HepG2 (cell line): ENCODE measurements around the gene RABGGTA. TPM values are rescaled to one million over a fixed set of nuclear protein-coding genes. Genes with fewer than 3 reads are reported as not detected.

Experiments used
- CSRNP1 ChIP-seq: sonication (generic); formaldehyde crosslinking; IDR thresholded peaks from 2 replicates; pipeline ENCODE4 v1.8.1; 2023; ENCODE audit warnings: mild to moderate bottlenecking, missing genetic modification reagents
- FOSL2 ChIP-seq: sonication (generic); formaldehyde crosslinking; IDR thresholded peaks from 2 replicates; pipeline ENCODE4 v1.4.0; 2020; ENCODE audit warnings: missing genetic modification reagents
- FOXO1 ChIP-seq: sonication (generic); formaldehyde crosslinking; IDR thresholded peaks from 2 replicates; pipeline ENCODE4 v1.4.0; 2020; ENCODE audit warnings: missing genetic modification reagents
- KDM2A ChIP-seq: sonication (generic); formaldehyde crosslinking; IDR thresholded peaks from 2 replicates; pipeline ENCODE4 v1.4.0; 2020; ENCODE audit warnings: low read depth, missing genetic modification reagents, borderline replicate concordance
- KDM4B ChIP-seq: sonication (generic); formaldehyde crosslinking; IDR thresholded peaks from 2 replicates; pipeline ENCODE4 v1.4.0; 2020; ENCODE audit warnings: missing genetic modification reagents
- MBNL3 ChIP-seq: fragments of 250-450 bp; sonication (Bioruptor Pico); conservative IDR thresholded peaks from 2 replicates; pipeline ENCODE4 v1.8.0; 2022; ENCODE audit warnings: mild to moderate bottlenecking, inconsistent platforms
- MEF2D ChIP-seq: sonication (generic); formaldehyde crosslinking; IDR thresholded peaks from 2 replicates; pipeline ENCODE4 v1.5.1; 2020; ENCODE audit warnings: mild to moderate bottlenecking, missing genetic modification reagents
- NFYB ChIP-seq: sonication (generic); formaldehyde crosslinking; IDR thresholded peaks from 2 replicates; pipeline ENCODE4 v1.4.0; 2020; ENCODE audit warnings: missing genetic modification reagents
- SP2 ChIP-seq: sonication (generic); formaldehyde crosslinking; IDR thresholded peaks from 2 replicates; pipeline ENCODE4 v1.5.1; 2020; ENCODE audit warnings: mild to moderate bottlenecking, missing genetic modification reagents
- TBX3 ChIP-seq: fragments of 450-650 bp; IDR thresholded peaks from 2 replicates; pipeline ENCODE4 v1.6.1; 2017; ENCODE audit warnings: antibody characterized with exemption, mild to moderate bottlenecking, inconsistent platforms, borderline replicate concordance
- THAP9 ChIP-seq: sonication (generic); formaldehyde crosslinking; IDR thresholded peaks from 2 replicates; pipeline ENCODE4; 2020; ENCODE audit warnings: missing genetic modification reagents, mild to moderate bottlenecking, borderline replicate concordance
- ZBTB43 ChIP-seq: sonication (generic); formaldehyde crosslinking; conservative IDR thresholded peaks from 2 replicates; pipeline ENCODE4 v1.4.0; 2020; ENCODE audit warnings: missing genetic modification reagents
- ZFP41 ChIP-seq: sonication (generic); formaldehyde crosslinking; IDR thresholded peaks from 2 replicates; pipeline ENCODE4 v1.4.0; 2020; ENCODE audit warnings: mild to moderate bottlenecking, missing genetic modification reagents, borderline replicate concordance
- ZMYM4 ChIP-seq: sonication (generic); formaldehyde crosslinking; IDR thresholded peaks from 2 replicates; pipeline ENCODE4 v1.8.1; 2023; ENCODE audit warnings: mild to moderate bottlenecking, missing genetic modification reagents
- ZNF12 ChIP-seq: sonication (generic); formaldehyde crosslinking; IDR thresholded peaks from 2 replicates; pipeline ENCODE4 v1.5.0; 2020; ENCODE audit warnings: missing genetic modification reagents
- ZNF788 ChIP-seq: sonication (generic); formaldehyde crosslinking; IDR thresholded peaks from 2 replicates; pipeline ENCODE4 v1.5.0; 2020; ENCODE audit warnings: mild to moderate bottlenecking, missing genetic modification reagents, borderline replicate concordance
- polyA plus RNA-seq, 8 experiments: library from polyadenylated mRNA; depleted of rRNA in 3 of 8; stranded (reverse) in 7 of 8; unstranded in 1 of 8; fragments of >200 nt; fragmentation: Illumina TruSeq in 4 of 8; extraction: Trizol in 4 of 8; gene quantifications; 2 replicates each; pipeline versions ENCODE4 v1.2.1 to v1.2.3, GENCODE V29; 2011 to 2016; ENCODE audit warnings: low read depth in 4 of 8, missing spikeins in 1 of 8, mixed read lengths in 1 of 8; ENCODE audit not compliant: insufficient read depth in 1 of 8
- total RNA-seq, 5 experiments: library from RNA; depleted of rRNA; stranded (reverse); fragments of >200 nt; fragmentation: Illumina TruSeq; extraction: Trizol; gene quantifications; 2 replicates each; pipeline ENCODE4 v1.2.3, GENCODE V29; 2016; ENCODE audit warnings: low read depth in 1 of 5
- TF ChIP-seq, protein P1 (sequence below): IDR thresholded peaks from 2 replicates; pipeline ENCODE4 v1.4.0; 2020; ENCODE audit warnings: mild to moderate bottlenecking, missing genetic modification reagents

Gene RABGGTA
- total and polyA plus RNA-seq, 2 of the 13 experiments (the other 11 are each of a cell fraction or from before 2014, with no cell fraction given): 57.9 to 90.8 TPM

DNA sequence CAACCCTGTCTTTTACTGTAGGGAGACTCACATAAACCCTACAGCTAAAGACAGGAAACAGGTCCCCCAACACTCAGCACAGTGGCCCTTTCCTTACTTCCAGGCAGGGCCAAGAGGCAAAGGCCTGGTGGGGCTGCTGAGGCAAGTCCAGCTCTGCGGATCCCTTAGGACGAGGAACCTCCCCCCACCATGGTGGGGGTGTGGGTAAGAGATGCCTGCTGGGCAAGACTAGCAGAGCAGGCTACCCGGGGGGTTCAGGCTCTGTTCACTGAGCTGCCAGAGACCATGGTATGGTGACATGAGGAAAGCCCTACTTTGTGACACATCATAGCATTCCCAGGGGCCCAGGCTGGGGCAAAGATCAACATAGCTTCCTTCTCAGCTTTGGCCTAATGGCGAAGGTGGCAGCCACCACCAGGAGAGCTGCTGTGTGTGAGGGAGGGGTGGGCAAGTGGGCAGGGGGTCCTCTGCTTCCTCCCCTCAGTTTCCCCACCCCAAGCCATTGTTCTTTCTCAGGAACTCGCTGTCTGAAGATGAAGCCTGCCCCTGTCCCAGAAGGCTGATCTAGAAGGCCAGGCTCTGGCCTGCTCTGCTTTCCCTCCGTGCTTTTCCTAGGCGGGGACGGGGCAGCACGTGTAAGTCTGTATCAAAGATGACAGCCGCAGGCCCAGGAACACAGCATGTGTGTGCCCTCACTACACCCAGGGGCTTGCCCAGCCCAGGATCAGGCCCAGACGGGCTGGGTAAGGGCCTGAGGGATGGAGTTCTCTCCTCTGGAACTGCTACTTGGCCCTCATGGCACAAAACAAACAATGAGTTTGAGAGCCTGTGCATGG lies 18.9 kb downstream of the RABGGTA start (continued):
- TF ChIP-seq THAP9 (CRISPR knock-in tag) (peak; percentile 86), CSRNP1 (CRISPR knock-in tag) (peak; percentile 72; the same call in 1 of the 2 replicates), FOSL2 (CRISPR knock-in tag) (peak; percentile 88), KDM4B (no peak; the same call in 1 of the 2 replicates), FOXO1 (CRISPR knock-in tag) (peak; percentile 61; the same call in 1 of the 2 replicates), ZMYM4 (CRISPR knock-in tag) (no peak; the same call in 1 of the 2 replicates), KDM2A (CRISPR knock-in tag) (peak; percentile 39; the same call in 1 of the 2 replicates), NFYB (CRISPR knock-in tag) (no peak), ZNF788 (CRISPR knock-in tag) (no peak), ZBTB43 (CRISPR knock-in tag) (no peak), ZNF12 (CRISPR knock-in tag) (peak; percentile 11; the same call in 1 of the 2 replicates), SP2 (no peak), MBNL3 (CRISPR knock-in tag) (0 out of 2 replicates have a peak, but pooled peaks have one; percentile 27), ZFP41 (CRISPR knock-in tag) (0 out of 2 replicates have a peak, but pooled peaks have one; percentile 50), MEF2D (peak; percentile 65; the same call in 1 of the 2 replicates), TBX3 (peak; percentile 58; the same call in 1 of the 2 replicates)
- TF ChIP-seq, protein P1, sequence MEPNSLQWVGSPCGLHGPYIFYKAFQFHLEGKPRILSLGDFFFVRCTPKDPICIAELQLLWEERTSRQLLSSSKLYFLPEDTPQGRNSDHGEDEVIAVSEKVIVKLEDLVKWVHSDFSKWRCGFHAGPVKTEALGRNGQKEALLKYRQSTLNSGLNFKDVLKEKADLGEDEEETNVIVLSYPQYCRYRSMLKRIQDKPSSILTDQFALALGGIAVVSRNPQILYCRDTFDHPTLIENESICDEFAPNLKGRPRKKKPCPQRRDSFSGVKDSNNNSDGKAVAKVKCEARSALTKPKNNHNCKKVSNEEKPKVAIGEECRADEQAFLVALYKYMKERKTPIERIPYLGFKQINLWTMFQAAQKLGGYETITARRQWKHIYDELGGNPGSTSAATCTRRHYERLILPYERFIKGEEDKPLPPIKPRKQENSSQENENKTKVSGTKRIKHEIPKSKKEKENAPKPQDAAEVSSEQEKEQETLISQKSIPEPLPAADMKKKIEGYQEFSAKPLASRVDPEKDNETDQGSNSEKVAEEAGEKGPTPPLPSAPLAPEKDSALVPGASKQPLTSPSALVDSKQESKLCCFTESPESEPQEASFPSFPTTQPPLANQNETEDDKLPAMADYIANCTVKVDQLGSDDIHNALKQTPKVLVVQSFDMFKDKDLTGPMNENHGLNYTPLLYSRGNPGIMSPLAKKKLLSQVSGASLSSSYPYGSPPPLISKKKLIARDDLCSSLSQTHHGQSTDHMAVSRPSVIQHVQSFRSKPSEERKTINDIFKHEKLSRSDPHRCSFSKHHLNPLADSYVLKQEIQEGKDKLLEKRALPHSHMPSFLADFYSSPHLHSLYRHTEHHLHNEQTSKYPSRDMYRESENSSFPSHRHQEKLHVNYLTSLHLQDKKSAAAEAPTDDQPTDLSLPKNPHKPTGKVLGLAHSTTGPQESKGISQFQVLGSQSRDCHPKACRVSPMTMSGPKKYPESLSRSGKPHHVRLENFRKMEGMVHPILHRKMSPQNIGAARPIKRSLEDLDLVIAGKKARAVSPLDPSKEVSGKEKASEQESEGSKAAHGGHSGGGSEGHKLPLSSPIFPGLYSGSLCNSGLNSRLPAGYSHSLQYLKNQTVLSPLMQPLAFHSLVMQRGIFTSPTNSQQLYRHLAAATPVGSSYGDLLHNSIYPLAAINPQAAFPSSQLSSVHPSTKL (CRISPR knock-in tag): peak; percentile 89
